C4-2B (cell line): ENCODE results near the gene EFNA1.

Source experiments
- CTCF ChIP-seq: fragments of 450-650 bp; conservative IDR thresholded peaks from 2 replicates; pipeline ENCODE4 v1.5.1; 2017; ENCODE audit warnings: mild to moderate bottlenecking
- ZFX ChIP-seq: fragments of 450-650 bp; IDR thresholded peaks from 2 replicates; pipeline ENCODE4 v1.6.1; 2017

GRCh38 chr1:155181371-155182051 lies 53.8 kb downstream of the EFNA1 start:
- TF ChIP-seq ZFX (no peak; the same call in 1 of the 2 replicates), CTCF (no peak)
